ENCODE results near the gene USP48.

DNA sequence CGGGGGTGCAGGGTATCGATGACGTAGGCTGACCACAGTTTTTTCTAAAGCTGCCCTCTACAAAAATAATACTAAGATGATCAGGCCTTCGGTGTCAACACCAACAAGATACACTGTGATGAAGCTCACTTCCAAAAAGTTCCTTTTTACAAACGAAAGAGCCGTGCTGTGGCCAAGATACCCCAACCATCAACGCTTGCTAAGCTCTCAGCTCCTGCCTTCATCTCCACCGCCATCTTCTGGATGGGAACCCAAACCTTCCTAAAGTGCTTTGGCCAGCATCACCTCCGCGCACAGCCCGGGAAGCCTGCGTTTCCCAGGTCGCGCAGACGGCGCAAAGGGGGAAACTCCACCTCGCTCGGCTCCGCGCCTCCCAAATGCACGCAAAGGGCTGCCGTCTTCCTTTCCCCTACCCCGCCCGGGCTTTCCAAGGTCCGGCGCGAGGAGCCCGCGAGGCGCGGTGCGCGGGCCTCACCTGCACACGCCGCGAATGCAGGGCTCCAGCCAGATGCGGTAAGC, 541 bp downstream of the USP48 start:
- TF ChIP-seq CTCF (IDR thresholded peaks at IDR 0.05 in 8 of 11, conservative IDR thresholded peaks at IDR 0.05 in 3 of 11), result peak in 5 of 11 experiments; percentile 9 to 36 (median 25)
- no peak for TF ChIP-seq POLR2A (IDR thresholded peaks at IDR 0.05)
- TF ChIP-seq POLR2AphosphoS5 (IDR thresholded peaks at IDR 0.05), result no peak

Measured in spleen (tissue), 7 donors.